Neural crest cell (in vitro differentiated cells): Measurements from ENCODE around the gene TAPT1. TPM values are rescaled to one million over a fixed set of nuclear protein-coding genes. Genes with fewer than 3 reads are reported as not detected.

Experiments
- DNase-seq: peaks from one replicate; pipeline ENCODE4 v3.0.0; 2021; ENCODE audit warnings: low read depth, mixed read lengths, low spot score
- H3K27ac Mint-ChIP-seq: one replicate; pipeline ENCODE4 v1.8.0; 2021; ENCODE audit warnings: mild to moderate bottlenecking, mixed read lengths; ENCODE audit not compliant: unreplicated experiment
- H3K27me3 Mint-ChIP-seq: 2 replicates; pipeline ENCODE4 v1.8.0; 2021; ENCODE audit warnings: low read depth, mild to moderate bottlenecking, mixed read lengths
- H3K36me3 Mint-ChIP-seq: 2 replicates; pipeline ENCODE4 v1.8.0; 2021; ENCODE audit warnings: low read depth, mild to moderate bottlenecking, mixed read lengths
- H3K4me1 Mint-ChIP-seq: 2 replicates; pipeline ENCODE4 v1.8.0; 2021; ENCODE audit warnings: mixed read lengths
- H3K4me3 Mint-ChIP-seq: one replicate; pipeline ENCODE4 v1.8.0; 2021; ENCODE audit warnings: mild to moderate bottlenecking, mixed read lengths
- H3K9me3 Mint-ChIP-seq: 2 replicates; pipeline ENCODE4 v1.8.0; 2021; ENCODE audit warnings: mixed read lengths
- CTCF ChIP-seq: fragments of 200-600 bp; sonication (generic); conservative IDR thresholded peaks from 2 replicates; pipeline ENCODE4 v1.5.0; 2021; ENCODE audit warnings: antibody characterized with exemption, mild to moderate bottlenecking
- total RNA-seq: library from RNA; stranded (reverse); gene quantifications from 2 replicates; pipeline ENCODE4 v1.2.1, GENCODE V29; 2021

The TAPT1 gene
- total RNA-seq, 1 donor from 2014 or later = 18.1 TPM

DNA sequence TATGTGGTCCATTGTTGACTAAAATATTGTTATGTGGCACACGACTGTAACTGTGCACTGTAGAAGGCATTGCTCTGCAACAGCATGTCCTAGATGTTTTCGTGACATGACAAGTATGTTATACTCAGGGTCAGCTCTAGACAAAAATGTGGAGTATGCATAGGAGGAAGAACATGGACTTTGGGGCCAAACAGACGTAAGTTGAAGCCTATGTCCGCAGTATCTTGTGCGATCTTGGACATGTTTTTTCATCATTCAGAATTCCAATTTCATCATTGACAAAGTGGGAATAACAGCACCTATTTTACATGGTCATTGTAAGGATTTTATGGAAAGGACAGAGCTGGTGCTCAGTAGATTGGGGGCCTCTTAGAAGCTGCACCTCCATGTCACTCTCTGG is 114.7 kb downstream of the TAPT1 start:
- H3K36me3 Mint-ChIP-seq = no peaks in the 10 kb centered on the region
- no peak overlapping the region for H3K4me3 Mint-ChIP-seq
- H3K27ac Mint-ChIP-seq = no peak overlapping the region
- H3K27me3 Mint-ChIP-seq = peaks cover 9% of the 10 kb centered on the region
- H3K4me1 Mint-ChIP-seq = peaks cover 3% of the 10 kb centered on the region
- no peaks in the 10 kb centered on the region for H3K9me3 Mint-ChIP-seq
- DNase-seq = no peak
- TF ChIP-seq CTCF = no peak

GRCh38 chr4:16110661-16111290 is 115.5 kb downstream of the TAPT1 start:
- H3K9me3 Mint-ChIP-seq = no peaks in the 10 kb centered on the region
- H3K27ac Mint-ChIP-seq = no peak overlapping the region
- no peak for DNase-seq
- TF ChIP-seq CTCF = no peak
- no peaks in the 10 kb centered on the region for H3K36me3 Mint-ChIP-seq
- no peak overlapping the region for H3K4me3 Mint-ChIP-seq
- H3K4me1 Mint-ChIP-seq = no peaks in the 10 kb centered on the region
- peaks cover 9% of the 10 kb centered on the region for H3K27me3 Mint-ChIP-seq

Other genes with a start within 250 kb of the TAPT1 start
- 60.8 and 65.3 TPM in 2 replicates for gene PROM1, start 142.4 kb downstream of the TAPT1 start, total RNA-seq